CD4-positive, alpha-beta T cell (primary cell): ENCODE measurements around the gene FAM53B. TPM values are rescaled to one million over a fixed set of nuclear protein-coding genes. Genes with fewer than 3 reads are reported as not detected.
"Not testable (repeated sequence)": the region's sequence is repeated elsewhere in the genome, so short reads cannot be mapped to it uniquely, and the experiment has no call there.

ENCODE experiments used
- ATAC-seq: fragments of 200-7000 bp; cut with Tn5 transposase; one replicate; pipeline ENCODE4 v1.10.0; 2022; ENCODE audit warnings: mild to moderate bottlenecking; ENCODE audit not compliant: poor library complexity
- CTCF ChIA-PET: fragments of 350-600 bp; sonication (Branson Sonifier 250); formaldehyde crosslinking; loops from one replicate; lab custom pipeline; 2021; ENCODE audit warnings: antibody characterized with exemption, inconsistent platforms; lab: Charles Lee
- POLR2A ChIA-PET: fragments of 350-600 bp; sonication (Branson Sonifier 250); formaldehyde crosslinking; loops from one replicate; lab custom pipeline; 2021; ENCODE audit warnings: antibody characterized with exemption, inconsistent platforms; lab: Charles Lee
- DNase-seq, 14 experiments: peaks; one replicate each; pipeline ENCODE4 v3.0.0-alpha.2; 2013 to 2020; ENCODE audit warnings: mixed read lengths in 2 of 14
- H3K27ac ChIP-seq, 2 donors: one replicate each; pipeline versions ENCODE4 v1.5.1 to v1.7.0; 2013; ENCODE audit warnings: low read length in 2 of 2, low read depth in 1 of 2, mild to moderate bottlenecking in 1 of 2
- H3K27me3 ChIP-seq, 2 experiments: 1 replicate in 1 of 2; 2 replicates in 1 of 2; pipeline versions ENCODE4 v1.6.1 to v1.7.0; 2013; ENCODE audit warnings: low read length in 2 of 2, control low read depth in 1 of 2, mild to moderate bottlenecking in 1 of 2, moderate library complexity in 1 of 2; ENCODE audit not compliant: insufficient read depth in 2 of 2, control insufficient read depth in 1 of 2
- H3K36me3 ChIP-seq: one replicate; pipeline ENCODE4 v1.6.1; 2013; ENCODE audit warnings: low read length, control low read depth; ENCODE audit not compliant: insufficient read depth
- H3K4me1 ChIP-seq: one replicate; pipeline ENCODE4 v1.6.1; 2013; ENCODE audit warnings: low read length, control low read depth; ENCODE audit not compliant: insufficient read depth
- H3K4me3 ChIP-seq: one replicate; pipeline ENCODE4 v1.5.1; 2013; ENCODE audit warnings: mild to moderate bottlenecking, low read length, moderate library complexity
- H3K9me3 ChIP-seq, 2 experiments: 1 replicate in 1 of 2; 2 replicates in 1 of 2; pipeline versions ENCODE4 v1.6.1 to v1.7.0; 2013; ENCODE audit warnings: low read length in 2 of 2, mild to moderate bottlenecking in 2 of 2, control low read depth in 1 of 2, moderate library complexity in 1 of 2; ENCODE audit not compliant: control insufficient read depth in 1 of 2, insufficient read depth in 1 of 2
- H3K27ac Mint-ChIP-seq: one replicate; pipeline ENCODE4 v1.8.0; 2020; ENCODE audit warnings: mixed read lengths
- H3K27me3 Mint-ChIP-seq: one replicate; pipeline ENCODE4 v1.8.0; 2021; ENCODE audit warnings: mixed read lengths
- H3K36me3 Mint-ChIP-seq: one replicate; pipeline ENCODE4 v1.8.0; 2021; ENCODE audit warnings: low read depth, mixed read lengths
- H3K4me1 Mint-ChIP-seq: one replicate; pipeline ENCODE4 v1.8.0; 2021; ENCODE audit warnings: low read depth, mixed read lengths
- H3K4me3 Mint-ChIP-seq: one replicate; pipeline ENCODE4 v1.8.0; 2020; ENCODE audit warnings: mild to moderate bottlenecking, mixed read lengths
- H3K9me3 Mint-ChIP-seq: one replicate; pipeline ENCODE4 v1.8.0; 2020; ENCODE audit warnings: mixed read lengths
- intact Hi-C, 2 experiments: fragments of 100-400 bp; cut with DNase I in 1 of 2; cut with micrococcal nuclease in 1 of 2; formaldehyde crosslinking; loops; one replicate each; pipeline versions ENCODE4 v1.15.1 to v1.9.0; 2023 to 2025; cut with DNase I, micrococcal nuclease
- total RNA-seq, 174 experiments: library from RNA in 2 of 174; stranded (reverse) in 2 of 174; gene quantifications; one replicate each; pipeline ENCODE4 v1.2.3 and lab custom pipeline; 2021 to 2026
- TF ChIP-seq, protein P1 (sequence below): fragments of 200-600 bp; IDR thresholded peaks from one replicate; pipeline ENCODE4 v1.8.0; 2022; ENCODE audit warnings: antibody characterized with exemption, mild to moderate bottlenecking

Gene FAM53B
- total RNA-seq, 2 experiments from 2014 or later = 32.9 to 33.6 TPM

DNA sequence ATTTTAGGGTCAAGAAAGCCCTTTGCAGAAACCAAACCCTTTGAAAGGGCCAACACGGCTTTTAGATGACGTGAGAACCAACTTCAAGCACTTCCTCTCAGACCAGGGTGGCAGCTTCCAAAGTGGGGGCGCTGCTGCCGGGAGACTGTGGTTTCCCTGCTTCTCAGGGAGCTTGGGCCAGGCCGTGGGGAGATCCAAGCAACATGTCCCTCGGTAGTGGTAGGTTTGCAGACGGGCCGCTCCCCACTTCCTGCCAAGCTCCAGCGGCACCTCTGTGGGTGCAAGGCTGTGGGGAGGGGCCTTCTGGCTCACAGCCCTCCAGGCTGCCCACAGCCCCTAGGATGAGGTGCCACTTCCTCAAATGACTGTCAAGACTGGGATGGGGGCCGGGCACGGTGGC is 132.4 kb downstream of the FAM53B start:
- intact Hi-C loops = no loop called here
- H3K9me3 ChIP-seq = no peaks in the 10 kb centered on the region
- ChIA-PET CTCF (interaction anchor here (1.1 to 1.4 kb wide), 2 partner anchors 15 to 133 kb away, joined by 3 read pairs; no protein-coding TSS in a partner anchor), POLR2A (interaction anchor here (0.7 to 2.6 kb wide), 7 partner anchors 13 to 130 kb away, joined by 3 to 13 read pairs (median 3); no protein-coding TSS in a partner anchor)
- H3K4me1 ChIP-seq = peaks cover 52% of the 10 kb centered on the region
- TF ChIP-seq, protein P1, sequence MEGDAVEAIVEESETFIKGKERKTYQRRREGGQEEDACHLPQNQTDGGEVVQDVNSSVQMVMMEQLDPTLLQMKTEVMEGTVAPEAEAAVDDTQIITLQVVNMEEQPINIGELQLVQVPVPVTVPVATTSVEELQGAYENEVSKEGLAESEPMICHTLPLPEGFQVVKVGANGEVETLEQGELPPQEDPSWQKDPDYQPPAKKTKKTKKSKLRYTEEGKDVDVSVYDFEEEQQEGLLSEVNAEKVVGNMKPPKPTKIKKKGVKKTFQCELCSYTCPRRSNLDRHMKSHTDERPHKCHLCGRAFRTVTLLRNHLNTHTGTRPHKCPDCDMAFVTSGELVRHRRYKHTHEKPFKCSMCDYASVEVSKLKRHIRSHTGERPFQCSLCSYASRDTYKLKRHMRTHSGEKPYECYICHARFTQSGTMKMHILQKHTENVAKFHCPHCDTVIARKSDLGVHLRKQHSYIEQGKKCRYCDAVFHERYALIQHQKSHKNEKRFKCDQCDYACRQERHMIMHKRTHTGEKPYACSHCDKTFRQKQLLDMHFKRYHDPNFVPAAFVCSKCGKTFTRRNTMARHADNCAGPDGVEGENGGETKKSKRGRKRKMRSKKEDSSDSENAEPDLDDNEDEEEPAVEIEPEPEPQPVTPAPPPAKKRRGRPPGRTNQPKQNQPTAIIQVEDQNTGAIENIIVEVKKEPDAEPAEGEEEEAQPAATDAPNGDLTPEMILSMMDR = no peak
- Mint-ChIP-seq H3K27ac (peak overlapping the region; percentile 88), H3K36me3 (no peaks in the 10 kb centered on the region), H3K4me1 (peaks cover 28% of the 10 kb centered on the region), H3K4me3 (peak overlapping the region; percentile 43), H3K9me3 (no peaks in the 10 kb centered on the region), H3K27me3 (no peaks in the 10 kb centered on the region)
- peak; percentile 79 for ATAC-seq
- H3K27ac ChIP-seq = peak overlapping the region; percentile 69 to 81
- peaks cover under 1% of the 10 kb centered on the region for H3K36me3 ChIP-seq
- no peaks in the 10 kb centered on the region for H3K27me3 ChIP-seq
- peak overlapping the region; percentile 7 for H3K4me3 ChIP-seq
- DNase-seq = peak in 12 of 14 experiments; percentile 21 to 84 (median 44)

DNA sequence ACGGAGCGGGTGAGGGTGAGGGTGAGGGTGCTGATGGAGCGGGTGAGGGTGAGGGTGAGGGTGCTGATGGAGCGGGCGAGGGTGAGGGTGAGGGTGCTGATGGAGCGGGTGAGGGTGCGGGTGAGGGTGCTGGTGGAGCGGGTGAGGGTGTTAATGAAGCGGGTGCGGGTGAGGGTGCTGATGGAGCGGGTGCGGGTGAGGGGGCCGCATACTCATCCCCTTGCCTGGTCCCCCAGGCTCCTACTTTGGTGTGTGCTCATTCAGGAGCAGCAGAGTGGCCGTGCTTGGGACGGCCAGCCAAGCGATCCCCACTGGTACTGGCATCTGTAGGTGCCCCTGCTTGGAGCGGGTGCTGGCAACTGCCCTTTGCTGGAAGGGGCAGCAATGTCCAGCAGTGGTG is 133.3 kb downstream of the FAM53B start:
- H3K4me3 Mint-ChIP-seq, H3K9me3 Mint-ChIP-seq, CTCF ChIA-PET, H3K27me3 Mint-ChIP-seq, POLR2A ChIA-PET, DNase-seq, ATAC-seq, H3K4me3 ChIP-seq, intact Hi-C loops, H3K27me3 ChIP-seq, H3K36me3 Mint-ChIP-seq, H3K36me3 ChIP-seq, H3K9me3 ChIP-seq: not testable (repeated sequence)
- peaks cover 28% of the 10 kb centered on the region for H3K4me1 Mint-ChIP-seq
- peaks cover 46% of the 10 kb centered on the region for H3K4me1 ChIP-seq
- peak overlapping the region; percentile 88 for H3K27ac Mint-ChIP-seq
- H3K27ac ChIP-seq = peak overlapping the region; percentile 69 to 81

- peaks cover 46% of the 10 kb centered on the region for H3K4me1 ChIP-seq
- H3K9me3 ChIP-seq, H3K36me3 Mint-ChIP-seq, H3K27ac ChIP-seq, H3K27me3 ChIP-seq, H3K27me3 Mint-ChIP-seq, H3K4me3 ChIP-seq, ATAC-seq, CTCF ChIA-PET, H3K36me3 ChIP-seq, H3K4me3 Mint-ChIP-seq, DNase-seq, POLR2A ChIA-PET, H3K9me3 Mint-ChIP-seq, intact Hi-C loops: not testable (repeated sequence)
- H3K4me1 Mint-ChIP-seq = peaks cover 28% of the 10 kb centered on the region
- peak overlapping the region; percentile 24 for H3K27ac Mint-ChIP-seq
Observed at GRCh38 chr10:124610186-124610585, 134.0 kb downstream of the FAM53B start.

GRCh38 chr10:124609698-124610097 is 134.5 kb downstream of the FAM53B start:
- intact Hi-C loops = no loop called here
- no peak for ATAC-seq
- H3K4me1 Mint-ChIP-seq = peaks cover 28% of the 10 kb centered on the region
- H3K36me3 Mint-ChIP-seq = no peaks in the 10 kb centered on the region
- H3K9me3 Mint-ChIP-seq = no peaks in the 10 kb centered on the region
- ChIA-PET POLR2A (no interaction called here), CTCF (no interaction called here)
- Histone ChIP-seq H3K27me3 (no peaks in the 10 kb centered on the region), H3K9me3 (no peaks in the 10 kb centered on the region), H3K36me3 (no peaks in the 10 kb centered on the region), H3K4me3 (no peak overlapping the region), H3K27ac (no peak overlapping the region), H3K4me1 (peaks cover 49% of the 10 kb centered on the region)
- no peak for DNase-seq
- H3K4me3 Mint-ChIP-seq = no peak overlapping the region
- TF ChIP-seq, protein P1 = no peak
- H3K27me3 Mint-ChIP-seq = no peaks in the 10 kb centered on the region
- H3K27ac Mint-ChIP-seq = peak overlapping the region; percentile 24
